Stomach (tissue), 4 donors: Measurements from ENCODE around the gene ISG20L2.

ENCODE experiments used
- CTCF ChIP-seq, 7 experiments: fragments of 450-650 bp in 4 of 7; fragments of 200-600 bp in 3 of 7; sonication (generic) in 3 of 7; IDR thresholded peaks; one replicate each; pipeline ENCODE4 v1.5.1; 2016 to 2019; ENCODE audit warnings: antibody characterized with exemption in 7 of 7, control low read depth in 2 of 7, mild to moderate bottlenecking in 1 of 7
- POLR2AphosphoS5 ChIP-seq, 3 donors: sonication (generic); formaldehyde crosslinking; IDR thresholded peaks; one replicate each; pipeline ENCODE4 v1.6.1; 2016; ENCODE audit warnings: antibody characterized with exemption in 3 of 3

GRCh38 chr1:156738407-156738806 lies 9.8 kb upstream of the ISG20L2 start:
- no peak for TF ChIP-seq POLR2AphosphoS5 (IDR thresholded peaks at IDR 0.05)
- TF ChIP-seq CTCF (IDR thresholded peaks at IDR 0.05), result no peak
